SIG-M5 treated with dmso at 0.1 percent for 504 hours (cell line): ENCODE data around the gene PIGL.

ENCODE experiments used
- DNase-seq: peaks from one replicate; lab custom pipeline; 2025; ENCODE audit not compliant: unreplicated experiment; lab: John Stamatoyannopoulos, UW

The PIGL gene

DNA sequence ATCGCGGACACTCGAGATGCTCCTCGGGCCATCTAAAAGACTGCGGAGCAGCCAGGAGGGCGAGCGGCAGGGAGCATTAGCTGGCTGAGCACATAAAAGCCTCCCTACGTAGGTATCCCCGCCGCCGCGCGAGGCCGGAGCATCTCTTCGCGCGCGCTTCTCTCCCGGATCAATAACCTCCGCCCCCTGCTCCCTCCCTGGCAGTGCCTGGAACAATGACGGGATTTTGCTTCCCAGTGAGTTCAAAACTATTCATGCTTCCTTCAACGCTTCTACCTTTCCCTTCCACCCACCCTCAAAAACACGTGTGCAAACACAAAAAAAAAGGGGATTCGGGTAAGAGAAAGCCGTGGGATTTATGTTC, 135.3 kb downstream of the PIGL start:
- DNase-seq: no peak

DNA sequence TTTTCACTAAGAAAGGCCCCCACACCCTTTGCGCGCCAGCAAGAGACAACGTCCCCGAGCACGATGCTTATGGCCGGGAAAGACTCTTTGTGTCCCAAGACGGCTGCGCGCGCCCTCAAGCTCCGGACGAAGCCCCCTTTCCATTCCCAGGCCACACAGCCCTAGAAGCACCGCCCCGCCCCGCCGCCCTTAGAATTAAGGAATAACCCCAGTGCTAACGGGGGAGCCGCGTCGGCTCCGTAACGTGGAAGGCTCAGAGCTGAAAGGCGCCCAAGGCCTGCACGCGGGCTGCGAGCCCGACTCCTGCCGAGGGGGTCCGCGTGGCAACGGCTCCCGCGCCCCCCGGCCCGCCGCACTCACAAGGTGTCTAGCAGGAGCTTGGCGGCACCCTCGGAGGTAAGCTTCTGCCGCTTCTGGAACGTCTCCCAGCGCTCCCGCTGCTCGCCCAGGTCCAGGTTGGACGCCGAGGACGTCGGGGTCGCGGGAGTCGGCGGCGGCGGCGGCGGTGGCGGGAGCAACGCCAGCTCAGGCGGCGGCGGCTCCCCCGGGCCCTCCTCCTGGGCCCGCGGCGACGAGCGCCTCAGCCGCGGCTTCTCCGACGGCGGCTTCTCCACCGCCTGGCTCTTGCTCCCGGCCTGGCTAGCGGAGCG, 135.8 kb downstream of the PIGL start:
- DNase-seq: no peak

DNA sequence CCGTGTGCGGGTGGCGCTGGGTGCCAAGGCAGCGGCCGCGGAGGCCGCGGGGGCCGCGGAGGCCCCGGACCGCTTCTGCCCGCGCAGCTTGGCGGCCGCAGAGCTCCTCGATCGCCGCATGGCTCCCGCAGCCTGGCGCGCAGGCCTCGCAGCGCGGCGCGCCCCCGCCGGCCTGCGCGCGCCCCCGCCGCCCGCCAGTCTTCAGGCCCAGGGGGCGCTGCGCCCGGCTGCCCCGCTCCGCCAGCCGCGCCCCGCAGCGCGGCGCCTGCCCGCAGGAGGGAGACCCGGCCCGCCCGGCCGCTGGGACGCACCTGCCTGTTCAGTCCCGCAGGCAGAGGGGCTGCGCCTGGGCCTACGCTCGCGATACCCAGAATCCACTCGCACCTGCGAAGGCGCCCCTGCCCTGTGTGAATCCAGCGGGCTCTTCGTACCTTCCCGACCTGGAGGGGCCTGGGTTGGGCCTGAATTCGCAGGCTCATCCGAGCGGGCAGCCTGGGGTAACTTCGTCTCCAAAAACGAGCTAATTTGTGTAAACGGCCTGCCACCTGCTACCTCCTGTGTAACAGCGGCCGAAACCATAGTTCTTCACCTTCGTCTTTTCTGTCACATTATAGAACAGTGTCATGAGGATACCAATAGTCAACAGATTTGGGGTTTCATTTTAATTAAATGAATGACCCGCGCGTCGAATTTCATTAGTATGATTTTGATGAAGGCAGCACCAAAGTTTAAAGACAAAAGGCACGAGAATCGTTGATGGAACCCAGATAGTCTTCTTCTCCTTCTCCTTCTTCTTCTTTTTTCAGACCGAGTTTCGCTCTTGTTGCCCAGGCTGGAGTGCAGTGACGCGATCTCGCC, 136.5 kb downstream of the PIGL start, which contains the start of gene CENPV:
Gene CENPV (minus strand): TSS at position 153 of the 858 bp plus-strand sequence. CDS start 33 bp downstream, at position 120.
- no peak for DNase-seq

DNA sequence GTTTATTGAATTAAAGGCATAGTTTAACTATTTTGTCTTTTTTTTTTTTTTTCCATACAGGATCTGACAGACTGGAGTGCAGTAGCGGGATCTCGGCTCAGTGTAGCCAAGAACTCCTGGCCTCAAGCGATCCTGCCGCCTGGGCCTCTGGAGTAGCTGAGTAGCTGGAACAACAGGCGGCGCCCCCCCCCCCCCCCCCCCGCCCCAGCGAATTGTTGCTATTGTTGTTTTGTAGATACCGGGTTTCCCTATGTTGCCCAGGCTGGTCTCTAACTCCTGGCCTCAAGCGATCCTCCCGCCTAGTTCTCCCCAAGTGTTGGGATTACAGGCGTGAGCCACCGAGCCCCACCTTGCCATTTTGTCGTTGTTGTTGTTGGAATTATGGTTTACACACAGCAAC, 137.6 kb downstream of the PIGL start:
- DNase-seq: no peak

GRCh38 chr17:16358394-16358793, 141.4 kb downstream of the PIGL start:
- no peak for DNase-seq

DNA sequence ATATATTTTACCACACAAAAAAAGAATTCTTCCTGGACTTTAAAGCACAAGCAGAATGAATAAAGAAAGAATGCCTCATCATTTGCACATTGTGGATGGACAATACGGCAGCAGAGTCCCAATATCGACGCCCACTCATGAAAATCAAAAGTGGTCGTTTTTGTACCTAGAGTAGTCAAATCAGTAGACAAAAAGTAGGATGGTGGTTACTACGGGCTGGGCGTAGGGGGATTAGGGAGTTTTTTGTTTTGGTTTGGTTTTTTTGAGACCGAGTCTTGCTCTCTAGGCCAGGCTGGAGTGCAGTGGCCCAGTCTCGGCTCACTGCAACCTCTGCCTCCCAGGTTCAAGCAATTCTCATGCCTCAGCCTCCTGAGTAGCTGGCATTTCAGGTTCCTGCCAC, 144.9 kb downstream of the PIGL start:
- no peak for DNase-seq

DNA sequence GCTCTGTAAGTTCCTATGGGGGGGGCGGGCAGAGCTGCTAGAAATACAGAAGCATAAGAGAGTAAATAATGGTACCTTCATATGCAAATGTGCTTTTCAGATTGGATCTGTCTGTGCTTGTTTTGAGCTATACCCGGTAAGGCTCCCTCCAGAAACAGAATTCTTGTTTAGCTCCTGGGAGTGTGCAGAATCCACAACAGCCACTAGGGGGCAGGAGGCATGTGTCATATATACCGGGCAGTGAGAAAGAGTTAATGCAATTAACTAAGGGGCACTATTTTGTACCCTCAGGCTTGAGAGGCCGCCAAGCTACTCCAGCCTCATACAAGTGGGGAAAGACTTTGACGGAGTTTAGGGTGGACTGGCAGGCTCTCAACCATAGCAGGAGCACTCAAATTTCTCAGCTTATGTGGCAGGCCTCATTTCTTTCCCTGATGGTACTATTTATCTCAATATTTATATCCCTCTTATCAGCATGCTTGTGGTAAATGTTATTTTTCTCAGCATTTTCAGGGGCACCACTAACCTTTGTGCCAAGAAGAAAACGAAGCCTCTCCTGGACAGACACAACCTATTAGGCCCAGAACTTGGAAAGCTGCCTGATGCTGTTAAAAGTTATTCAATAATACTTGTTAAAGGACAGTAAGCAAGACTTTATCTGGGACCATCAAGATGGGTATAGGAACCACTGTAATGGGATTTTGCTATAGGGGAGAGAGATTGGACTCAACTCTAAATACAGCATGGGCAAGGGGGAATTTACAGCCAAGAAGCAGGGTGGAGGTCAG, 146.9 kb downstream of the PIGL start:
- peak; percentile 72 for DNase-seq

DNA sequence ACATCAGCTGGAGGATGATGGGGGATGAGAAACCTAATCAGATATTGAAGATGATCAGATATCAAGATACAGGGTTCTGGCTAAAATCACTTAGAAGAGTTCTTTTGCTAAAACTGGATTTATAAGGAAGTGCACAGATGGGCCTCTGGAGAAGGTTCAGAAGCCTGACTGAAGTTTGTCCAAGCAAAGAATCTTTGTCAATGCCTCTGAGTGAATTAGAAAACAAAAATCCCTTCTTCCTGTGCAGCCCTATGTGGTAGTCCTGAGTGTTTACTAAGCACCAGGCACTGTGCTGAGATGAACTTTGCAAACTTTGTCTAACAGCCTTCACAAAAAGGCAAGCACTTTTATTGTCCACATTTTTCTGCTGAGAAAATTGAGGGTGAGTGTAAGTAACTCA, 147.6 kb downstream of the PIGL start:
- DNase-seq: no peak

DNA sequence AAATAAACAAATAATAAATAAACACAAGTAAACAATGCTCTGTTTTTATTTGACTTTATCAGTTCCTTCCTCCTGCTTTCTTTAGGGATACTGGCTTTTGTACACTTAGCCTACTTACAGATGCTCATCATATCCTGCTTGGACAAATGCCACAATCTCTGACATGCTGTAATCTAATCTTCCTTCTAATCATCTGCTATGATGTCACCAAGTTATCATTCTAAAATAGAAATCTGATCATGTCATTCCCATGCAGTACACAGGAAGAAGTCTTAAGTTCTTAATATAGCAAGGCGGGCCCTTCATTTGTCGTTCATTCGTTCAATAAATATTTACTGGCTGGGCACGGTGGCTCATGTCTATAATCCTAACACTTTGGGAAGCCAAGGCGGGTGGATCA, 154.7 kb downstream of the PIGL start:
- DNase-seq: no peak

DNA sequence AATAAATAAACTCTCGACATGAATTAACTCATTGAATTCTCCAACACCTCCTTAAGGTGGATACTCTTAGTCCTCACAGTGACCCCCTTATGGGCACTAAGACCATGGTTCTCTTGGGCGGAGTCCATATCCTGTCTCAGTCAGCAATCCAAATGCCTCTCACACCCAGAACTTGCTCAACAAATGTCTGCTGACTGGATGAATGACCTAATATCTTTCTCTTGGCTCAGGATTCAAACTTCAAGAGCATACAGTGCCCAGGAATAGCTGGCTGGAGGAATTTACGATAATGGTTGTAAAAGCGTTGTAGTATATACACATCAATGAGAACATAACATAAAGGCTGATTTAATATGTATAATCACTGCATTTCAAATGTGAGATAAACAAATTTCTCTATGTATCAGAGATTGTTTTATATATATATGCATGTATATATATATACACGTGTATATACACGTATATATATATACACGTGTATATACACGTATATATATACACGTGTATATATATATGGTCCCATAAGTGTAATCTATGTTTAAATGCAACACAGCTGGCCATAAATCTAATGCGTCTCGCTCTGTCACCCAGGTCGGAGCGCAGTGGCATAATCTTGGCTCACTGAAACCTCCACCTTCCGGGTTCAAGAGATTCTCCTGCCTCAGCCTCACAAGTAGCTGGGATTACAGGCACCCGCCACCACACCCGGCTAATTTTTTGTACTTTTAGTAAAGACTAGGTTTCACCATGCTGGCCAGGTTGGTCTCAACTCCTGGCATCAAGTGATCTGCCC, 157.3 kb downstream of the PIGL start:
- no peak for DNase-seq
